Activated T-cell treated with anti-CD3 and anti-CD28 coated beads, Interleukin-2, amount 50 U/mL, for 4 hours (primary cell): ENCODE results near the gene MRPS2. TPM values are rescaled to one million over a fixed set of nuclear protein-coding genes. Genes with fewer than 3 reads are reported as not detected.

ENCODE experiments used
- total RNA-seq, 3 donors: library from RNA; stranded (reverse); gene quantifications; one replicate each; pipeline ENCODE4 v1.2.1, GENCODE V29; 2021

The MRPS2 gene
- total RNA-seq, 3 donors from 2014 or later: 85.3 to 110 (median 85.7) TPM

Other genes starting within 250 kb of the MRPS2 start
- 1 to 10 TPM in 2 of 3 donors, under 1 TPM in 1; 0.94 to 2.4 (median 1.2) TPM for gene PPP1R26, start 20.9 kb upstream of the MRPS2 start, total RNA-seq
- gene LCN1, start 20.8 kb downstream of the MRPS2 start, total RNA-seq: not detected
- gene OBP2A, start 45.4 kb downstream of the MRPS2 start, total RNA-seq: not detected
- gene PAEP, start 61.1 kb downstream of the MRPS2 start, total RNA-seq: not detected
- not detected for gene GLT6D1, start 138.9 kb downstream of the MRPS2 start, total RNA-seq
- not detected for gene LCN9, start 162.6 kb downstream of the MRPS2 start, total RNA-seq
- gene SOHLH1, start 198.8 kb downstream of the MRPS2 start, total RNA-seq: not detected
- under 1 TPM in 1 of 3 donors, not detected in 2; 0.05 TPM for gene KCNT1, start 201.5 kb downstream of the MRPS2 start, total RNA-seq